Cardiac fibroblast (primary cell): ENCODE measurements around the gene WWC2.
A peak's percentile ranks its signal among the peaks of the same experiment; 100 is the strongest.

Experiments
- DNase-seq, 2 donors: peaks; one replicate each; pipeline versions ENCODE4 v3.0.0 to v3.0.0-alpha.2; 2010; ENCODE audit warnings: low read depth in 2 of 2
- H3K4me3 ChIP-seq, 2 donors: replicated peaks in 1 of 2; 1 replicate in 1 of 2; 2 replicates in 1 of 2; pipeline ENCODE4 v1.5.1; 2011; ENCODE audit warnings: low read depth in 2 of 2, low read length in 2 of 2, mild to moderate bottlenecking in 2 of 2, moderate library complexity in 1 of 2
- TF ChIP-seq, protein P1 (sequence below): IDR thresholded peaks from one replicate; pipeline ENCODE4 v1.5.1; 2011; ENCODE audit warnings: low read depth, mild to moderate bottlenecking, low read length, inconsistent platforms

WWC2 gene

DNA sequence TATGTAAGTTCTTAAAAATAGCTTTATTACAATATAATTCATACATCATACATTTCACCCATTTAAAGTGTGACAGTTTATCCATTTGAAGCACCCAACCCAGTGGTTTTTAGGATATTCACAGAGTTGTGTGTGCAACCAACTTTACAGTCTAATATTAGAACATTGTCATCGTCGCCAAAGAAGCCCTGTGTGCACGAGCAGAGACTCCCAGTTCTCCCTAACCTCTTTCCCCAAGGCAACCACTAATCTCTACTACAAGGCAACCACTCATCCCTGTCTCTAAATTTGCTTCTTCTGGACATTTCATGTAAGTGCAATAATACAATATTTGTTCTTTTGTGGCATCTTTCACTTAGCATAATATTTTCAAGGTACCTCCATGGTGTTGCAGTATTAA, 173.3 kb downstream of the WWC2 start:
- no peak for DNase-seq
- no peak overlapping the region for H3K4me3 ChIP-seq
- TF ChIP-seq, protein P1, sequence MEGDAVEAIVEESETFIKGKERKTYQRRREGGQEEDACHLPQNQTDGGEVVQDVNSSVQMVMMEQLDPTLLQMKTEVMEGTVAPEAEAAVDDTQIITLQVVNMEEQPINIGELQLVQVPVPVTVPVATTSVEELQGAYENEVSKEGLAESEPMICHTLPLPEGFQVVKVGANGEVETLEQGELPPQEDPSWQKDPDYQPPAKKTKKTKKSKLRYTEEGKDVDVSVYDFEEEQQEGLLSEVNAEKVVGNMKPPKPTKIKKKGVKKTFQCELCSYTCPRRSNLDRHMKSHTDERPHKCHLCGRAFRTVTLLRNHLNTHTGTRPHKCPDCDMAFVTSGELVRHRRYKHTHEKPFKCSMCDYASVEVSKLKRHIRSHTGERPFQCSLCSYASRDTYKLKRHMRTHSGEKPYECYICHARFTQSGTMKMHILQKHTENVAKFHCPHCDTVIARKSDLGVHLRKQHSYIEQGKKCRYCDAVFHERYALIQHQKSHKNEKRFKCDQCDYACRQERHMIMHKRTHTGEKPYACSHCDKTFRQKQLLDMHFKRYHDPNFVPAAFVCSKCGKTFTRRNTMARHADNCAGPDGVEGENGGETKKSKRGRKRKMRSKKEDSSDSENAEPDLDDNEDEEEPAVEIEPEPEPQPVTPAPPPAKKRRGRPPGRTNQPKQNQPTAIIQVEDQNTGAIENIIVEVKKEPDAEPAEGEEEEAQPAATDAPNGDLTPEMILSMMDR, result no peak

DNA sequence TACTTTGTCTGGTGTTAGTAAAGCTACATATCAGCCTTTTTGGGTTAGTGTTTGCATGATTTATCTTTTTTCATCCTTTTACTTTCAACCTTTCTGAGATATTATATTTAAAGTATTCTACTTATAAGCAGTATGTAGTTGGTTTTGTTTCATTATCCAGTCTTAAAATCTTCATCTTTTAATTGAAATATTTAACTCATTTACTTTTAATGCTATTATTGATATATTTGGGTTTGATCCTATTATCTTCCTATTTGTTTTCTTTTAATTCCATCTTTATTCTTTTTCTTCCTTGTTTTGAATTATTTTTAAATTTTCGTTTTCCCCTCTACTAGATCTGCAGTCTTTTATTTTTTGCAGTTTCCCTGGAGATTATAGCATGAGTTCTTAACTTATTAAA, 177.0 kb downstream of the WWC2 start:
- no peak for DNase-seq
- TF ChIP-seq, protein P1, result no peak
- no peak overlapping the region for H3K4me3 ChIP-seq

DNA sequence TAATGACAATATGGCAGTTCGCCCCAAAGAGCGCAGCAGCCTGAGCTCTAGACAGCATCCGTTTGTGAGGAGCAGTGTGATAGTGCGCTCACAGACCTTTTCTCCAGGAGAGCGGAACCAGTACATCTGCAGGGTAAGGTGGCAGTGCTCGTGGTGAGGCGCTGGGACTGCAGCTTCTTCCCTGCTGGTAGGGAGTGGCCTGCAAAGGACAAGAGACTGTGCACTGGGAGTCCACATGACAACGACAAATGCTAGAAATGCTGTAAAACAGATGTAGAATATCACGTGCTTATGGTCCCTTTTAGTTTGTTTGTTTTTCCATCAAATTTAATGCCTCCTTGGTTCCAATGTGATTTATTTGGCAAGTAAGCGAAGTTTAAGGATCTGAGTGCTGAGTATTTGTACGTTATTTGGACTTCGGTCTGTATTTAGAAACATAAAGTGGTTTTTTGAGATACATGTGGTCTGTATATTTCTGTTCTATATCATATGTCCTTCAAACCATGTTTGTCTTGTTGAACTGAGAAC, 185.3 kb downstream of the WWC2 start:
- TF ChIP-seq, protein P1, result no peak
- H3K4me3 ChIP-seq, result no peak overlapping the region
- DNase-seq, result no peak

DNA sequence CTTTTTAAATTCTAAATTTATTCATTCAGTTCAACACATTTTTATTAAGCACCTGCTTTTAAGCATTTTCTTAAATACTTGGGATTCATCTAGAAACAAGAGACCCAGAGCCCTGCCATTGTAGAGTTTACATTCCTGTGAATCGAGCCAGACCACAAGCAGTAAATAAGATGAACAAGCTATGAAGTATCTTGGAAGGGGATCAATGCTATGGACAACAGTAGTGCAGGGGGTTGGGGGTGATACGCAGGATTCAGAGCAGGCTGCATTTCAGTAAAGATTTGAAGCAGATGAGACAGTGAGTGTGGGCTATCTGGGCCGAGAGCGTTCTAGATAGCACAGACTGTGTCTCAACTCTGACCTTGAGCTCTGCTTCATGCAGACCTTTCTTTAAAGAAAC, 185.9 kb downstream of the WWC2 start:
- peak in 1 of 2 donors; percentile 27 for DNase-seq

DNA sequence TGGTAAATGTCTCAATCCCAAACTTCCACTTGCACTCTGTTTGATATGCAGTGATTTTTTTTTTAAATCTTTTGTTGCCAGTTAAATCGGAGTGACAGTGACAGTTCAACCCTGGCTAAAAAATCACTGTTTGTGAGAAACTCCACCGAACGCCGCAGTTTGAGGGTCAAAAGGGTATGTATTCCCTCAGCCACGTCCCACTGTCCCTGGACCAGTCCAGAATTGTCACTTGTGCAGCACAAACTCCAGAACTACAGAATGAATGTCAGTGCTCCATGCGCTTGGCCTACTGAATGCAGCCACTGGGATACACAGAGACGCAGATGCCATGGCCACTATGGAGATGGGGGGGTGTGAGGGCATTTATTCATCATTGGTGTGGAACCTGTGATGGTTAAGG, 186.8 kb downstream of the WWC2 start:
- no peak overlapping the region for H3K4me3 ChIP-seq
- TF ChIP-seq, protein P1, result no peak

More for the DNA sequence above, 185.9 kb downstream of the WWC2 start:
- TF ChIP-seq, protein P1, result no peak
- H3K4me3 ChIP-seq, result no peak overlapping the region

DNA sequence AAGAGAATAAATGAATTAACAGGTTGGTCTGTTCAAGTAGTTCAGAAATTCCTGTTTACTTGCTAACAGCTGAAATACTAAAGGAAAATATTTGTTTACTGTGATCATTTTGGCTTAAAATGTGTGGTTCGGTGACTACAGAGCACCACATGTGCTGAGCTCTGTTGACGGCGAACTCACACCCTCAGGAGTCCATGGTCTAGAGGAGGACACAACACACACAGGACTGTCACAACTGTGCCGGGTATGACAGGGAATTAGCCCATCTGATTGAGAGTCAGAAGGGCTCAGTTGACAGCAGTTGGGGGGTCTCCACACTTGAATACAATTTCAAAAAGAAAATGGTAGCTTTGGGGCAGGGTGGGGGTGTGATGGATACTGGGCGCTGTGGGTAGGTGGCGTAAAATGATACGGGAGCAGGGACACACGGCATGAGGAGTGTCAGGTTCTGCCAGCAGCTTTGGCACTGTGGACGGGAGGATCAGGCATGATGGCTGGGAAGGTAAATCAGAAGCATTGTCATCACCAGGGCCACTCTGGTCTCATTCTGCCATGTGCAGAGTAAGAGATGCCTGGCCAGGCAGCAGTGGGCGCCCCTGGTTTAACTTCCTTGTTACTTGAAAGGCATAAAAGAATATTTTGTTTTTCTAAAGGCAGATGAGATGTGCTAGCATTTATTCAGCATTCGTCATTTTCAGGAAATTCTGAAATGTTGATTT, 187.7 kb downstream of the WWC2 start:
- DNase-seq, result no peak
- no peak overlapping the region for H3K4me3 ChIP-seq
- TF ChIP-seq, protein P1, result no peak

More for the DNA sequence above, 186.8 kb downstream of the WWC2 start:
- DNase-seq, result no peak

DNA sequence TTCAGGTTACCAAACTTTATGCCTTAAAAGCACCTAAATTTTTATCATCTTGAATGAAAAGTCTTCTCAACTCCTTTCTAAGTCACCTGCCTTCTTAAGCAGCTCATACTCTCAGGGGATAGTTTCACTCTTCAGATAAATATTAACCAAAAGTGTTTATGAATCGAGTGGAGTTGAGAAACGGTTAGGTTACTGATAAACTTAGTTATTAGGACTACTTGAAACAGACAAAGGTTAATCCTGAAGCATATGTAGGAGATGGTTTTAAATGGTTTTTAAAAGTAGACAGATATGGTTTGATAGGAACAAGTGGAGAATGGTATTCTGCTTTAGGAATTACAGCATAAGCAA, 188.2 kb downstream of the WWC2 start:
- H3K4me3 ChIP-seq, result no peak overlapping the region
- DNase-seq, result no peak
- TF ChIP-seq, protein P1, result no peak
